AG09319 (cell line): ENCODE results near the gene GNG14.
A peak's percentile ranks its signal among the peaks of the same experiment; 100 is the strongest.

ENCODE experiments used
- DNase-seq: peaks from one replicate; pipeline ENCODE4 v3.0.0-alpha.2; 2010; ENCODE audit warnings: low read depth; ENCODE audit errors: extremely low read depth
- TF ChIP-seq, protein P1 (sequence below): IDR thresholded peaks from 2 replicates; pipeline ENCODE4 v1.5.1; 2011; ENCODE audit warnings: low read depth, mild to moderate bottlenecking, inconsistent platforms, low read length, moderate library complexity

Gene GNG14

GRCh38 chr19:12647047-12647446, 40.8 kb upstream of the GNG14 start:
- DNase-seq = no peak
- TF ChIP-seq, protein P1, sequence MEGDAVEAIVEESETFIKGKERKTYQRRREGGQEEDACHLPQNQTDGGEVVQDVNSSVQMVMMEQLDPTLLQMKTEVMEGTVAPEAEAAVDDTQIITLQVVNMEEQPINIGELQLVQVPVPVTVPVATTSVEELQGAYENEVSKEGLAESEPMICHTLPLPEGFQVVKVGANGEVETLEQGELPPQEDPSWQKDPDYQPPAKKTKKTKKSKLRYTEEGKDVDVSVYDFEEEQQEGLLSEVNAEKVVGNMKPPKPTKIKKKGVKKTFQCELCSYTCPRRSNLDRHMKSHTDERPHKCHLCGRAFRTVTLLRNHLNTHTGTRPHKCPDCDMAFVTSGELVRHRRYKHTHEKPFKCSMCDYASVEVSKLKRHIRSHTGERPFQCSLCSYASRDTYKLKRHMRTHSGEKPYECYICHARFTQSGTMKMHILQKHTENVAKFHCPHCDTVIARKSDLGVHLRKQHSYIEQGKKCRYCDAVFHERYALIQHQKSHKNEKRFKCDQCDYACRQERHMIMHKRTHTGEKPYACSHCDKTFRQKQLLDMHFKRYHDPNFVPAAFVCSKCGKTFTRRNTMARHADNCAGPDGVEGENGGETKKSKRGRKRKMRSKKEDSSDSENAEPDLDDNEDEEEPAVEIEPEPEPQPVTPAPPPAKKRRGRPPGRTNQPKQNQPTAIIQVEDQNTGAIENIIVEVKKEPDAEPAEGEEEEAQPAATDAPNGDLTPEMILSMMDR = no peak

- TF ChIP-seq, protein P1 = no peak
- no peak for DNase-seq
These were observed 40.2 kb upstream of the GNG14 start for GRCh38 chr19:12647490-12648071.

GRCh38 chr19:12648088-12648487, 39.7 kb upstream of the GNG14 start:
- TF ChIP-seq, protein P1 = peak; percentile 21

DNA sequence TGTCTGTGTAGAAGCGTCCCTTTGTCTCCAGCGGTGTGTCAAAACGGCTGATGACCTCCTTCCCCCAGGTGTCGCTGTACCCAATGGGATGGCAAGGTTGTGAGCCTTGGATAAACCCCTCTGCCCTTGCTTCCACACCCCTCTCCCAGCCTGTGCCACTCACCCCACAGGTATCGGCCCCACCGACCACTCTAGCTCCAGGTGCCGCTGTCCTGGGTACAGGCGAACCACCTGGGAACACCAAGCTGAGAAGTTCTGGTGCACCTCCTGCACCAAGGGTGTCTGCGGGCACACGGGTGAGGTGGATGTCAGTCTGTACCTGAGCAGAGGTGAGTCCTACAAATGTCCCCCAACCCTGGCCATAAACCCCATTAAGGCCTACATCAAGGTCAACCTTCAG, 37.9 kb upstream of the GNG14 start:
- TF ChIP-seq, protein P1 = no peak
- DNase-seq = no peak

More at GRCh38 chr19:12648088-12648487, 39.7 kb upstream of the GNG14 start:
- no peak for DNase-seq

DNA sequence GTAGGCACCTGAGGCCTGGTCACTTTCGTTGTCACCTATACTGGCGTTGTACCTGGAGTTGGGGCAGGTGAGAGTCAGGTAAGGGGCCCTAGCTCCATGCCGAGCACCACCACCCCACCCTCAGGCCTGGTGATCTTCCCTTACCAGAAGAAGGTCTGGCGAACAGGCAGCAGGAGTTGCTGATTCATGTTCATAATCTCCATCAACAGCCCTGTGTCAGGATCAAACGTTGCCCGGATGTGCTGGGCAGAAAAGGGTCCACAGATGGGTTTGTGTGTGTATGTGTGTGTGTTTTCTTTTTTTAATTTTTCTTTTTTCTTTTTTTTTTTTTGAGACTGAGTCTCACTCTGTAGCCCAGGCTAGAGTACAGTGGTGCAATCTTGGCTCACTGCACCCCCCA, 35.6 kb upstream of the GNG14 start:
- no peak for DNase-seq
- TF ChIP-seq, protein P1 = no peak

DNA sequence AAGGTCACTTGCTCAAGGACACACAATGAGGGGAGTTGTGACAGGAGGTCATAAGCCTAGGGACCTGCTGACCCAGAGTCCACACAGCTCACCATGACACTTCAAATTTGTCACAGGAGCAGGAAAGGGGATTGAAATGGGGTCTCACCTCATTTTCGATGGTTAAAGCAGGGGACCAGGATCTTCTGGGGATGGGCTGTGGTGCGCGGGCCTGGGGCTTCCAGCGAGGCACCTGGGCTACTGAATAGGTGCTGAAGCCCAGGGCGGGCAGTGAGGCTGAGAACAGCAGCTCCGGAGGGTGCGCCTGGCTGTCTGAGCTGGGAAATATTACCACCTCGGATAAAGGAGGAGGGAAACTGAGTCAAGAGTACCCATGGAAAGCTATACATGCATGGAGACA, 32.3 kb upstream of the GNG14 start:
- TF ChIP-seq, protein P1 = no peak
- no peak for DNase-seq

DNA sequence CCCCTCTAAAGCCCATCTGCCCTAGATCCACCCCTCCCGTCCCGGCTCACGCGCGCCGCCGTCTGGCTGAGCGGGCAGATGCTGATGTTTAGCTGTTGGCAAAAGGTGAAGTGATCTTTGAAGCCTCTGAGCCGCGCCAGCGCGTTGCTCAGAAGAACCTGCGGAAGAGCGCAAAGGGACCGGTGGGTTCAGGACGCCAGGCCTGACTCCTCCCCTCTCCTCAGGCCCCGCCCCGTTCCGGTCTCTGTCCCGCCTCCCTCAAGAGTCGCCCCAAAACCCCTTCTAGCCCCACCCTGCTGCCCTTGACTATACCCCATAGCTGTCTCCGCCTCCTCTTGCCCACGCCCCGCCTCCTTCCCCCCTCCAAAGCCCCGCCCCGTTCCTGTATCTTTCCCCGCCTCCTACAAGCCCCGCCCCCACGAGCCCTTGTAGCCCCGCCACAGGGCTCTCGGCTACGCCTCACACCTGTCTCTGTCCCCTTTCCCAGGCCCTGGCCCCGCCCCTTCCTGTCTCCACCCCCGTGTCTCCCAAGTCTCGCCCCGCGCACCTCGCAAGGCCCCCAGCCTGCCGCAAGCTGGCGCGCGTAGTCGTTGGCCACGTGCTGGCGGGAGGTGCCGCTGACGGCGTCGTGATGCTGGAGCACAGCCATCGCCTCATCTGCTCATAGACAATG, 30.8 kb upstream of the GNG14 start:
- no peak for DNase-seq

More for the DNA sequence above, 30.8 kb upstream of the GNG14 start:
- TF ChIP-seq, protein P1 = no peak
